ENCODE data around the gene RPL23.

RPL23 gene

DNA sequence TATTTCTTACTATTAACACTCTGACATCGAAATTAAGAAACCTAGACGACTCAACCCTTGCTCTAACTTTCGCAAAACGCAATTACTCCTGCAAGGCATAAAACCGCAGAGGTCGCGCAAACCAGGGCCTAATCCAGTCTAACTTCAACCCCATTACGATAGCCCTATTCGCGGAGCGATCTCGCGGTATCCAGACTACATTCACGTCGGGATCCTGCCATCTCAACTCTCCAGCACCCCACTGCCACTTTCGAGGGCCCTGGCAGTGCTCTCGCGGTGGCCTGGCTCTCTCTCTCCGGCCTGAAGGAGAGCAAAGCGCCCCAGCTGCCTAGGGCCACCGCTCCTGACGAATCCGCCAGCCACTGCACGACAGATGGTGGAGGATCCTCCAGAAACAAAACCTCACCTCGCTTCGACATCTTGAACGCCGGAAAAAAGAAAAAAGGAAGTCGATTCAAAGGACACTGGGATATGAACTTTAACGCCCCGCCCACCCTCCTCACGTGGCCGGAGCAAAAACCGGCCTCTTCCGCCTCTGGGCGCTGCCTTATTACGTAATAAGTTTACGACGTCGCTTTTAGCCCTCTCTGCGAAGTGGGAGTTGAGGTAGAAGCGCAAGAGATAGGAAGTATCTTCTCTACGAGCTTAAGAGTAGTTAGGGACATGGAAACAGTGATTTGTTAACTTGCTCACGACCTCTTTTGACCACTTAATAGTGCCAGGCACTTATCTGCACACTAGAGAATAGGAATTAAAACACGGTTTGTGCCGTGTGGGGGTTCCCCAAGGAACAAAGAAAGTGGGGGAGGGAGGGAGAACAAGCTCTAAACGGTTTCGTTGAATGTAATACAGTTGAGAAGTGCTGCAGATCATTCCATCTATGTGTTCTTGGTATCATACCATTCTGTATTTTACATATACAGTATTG lies at the start of gene RPL23:
RPL23 (minus strand) TSS at position 430 of the 928 bp plus-strand sequence; CDS start at position 419, 11 bp downstream.
- peak; percentile 93 for DNase-seq (ENCODE audit: extremely low spot score)
- POLR2A ChIA-PET, result interaction anchor here (0.6 to 4.9 kb wide), 20 partner anchors 9 to 546 kb away, joined by 3 to 38 read pairs (median 4); partner anchors contain the start of genes CWC25, LASP1 and PSMB3

GRCh38 chr17:38900978-38901656 lies 47.6 kb upstream of the RPL23 start:
- DNase-seq (ENCODE audit: extremely low spot score), result no peak
- TF ChIP-seq CTCF (IDR thresholded peaks at IDR 0.05; ENCODE audit: control extremely low read depth, extremely low read depth, low read depth, missing control alignments), result no peak
- ChIA-PET CTCF (no interaction called here), POLR2A (no interaction called here)

More for the DNA sequence above, at the start of gene RPL23:
- no peak for TF ChIP-seq CTCF (IDR thresholded peaks at IDR 0.05; ENCODE audit: control extremely low read depth, extremely low read depth, low read depth, missing control alignments)
- CTCF ChIA-PET, result interaction anchor here (0.9 to 2.7 kb wide), 4 partner anchors 10 to 118 kb away, joined by 3 to 15 read pairs (median 9); no protein-coding TSS in a partner anchor

DNA sequence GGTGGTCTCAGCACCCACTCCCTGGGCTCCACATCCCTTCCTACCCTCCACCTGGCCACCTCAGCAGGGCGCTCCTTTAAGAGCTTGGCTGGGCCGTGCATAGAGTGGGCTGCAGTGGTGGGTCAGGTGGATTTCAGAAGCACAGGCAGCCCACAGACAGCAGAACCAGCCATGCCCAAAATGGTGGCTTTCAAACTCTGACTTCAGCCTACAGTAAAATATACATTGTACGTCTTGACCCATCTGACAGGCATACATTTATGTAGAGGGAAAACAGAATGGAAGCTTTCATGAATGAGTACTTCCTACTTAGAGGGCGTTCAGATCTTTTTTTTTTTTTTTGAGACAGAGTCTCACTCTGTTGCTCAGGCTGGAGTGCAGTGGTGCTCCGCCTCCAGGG lies 45.9 kb upstream of the RPL23 start:
- CTCF ChIA-PET, result interaction anchor here (0.8 to 3.3 kb wide), 4 partner anchors 14 to 27 kb away, joined by 3 to 9 read pairs (median 4); no protein-coding TSS in a partner anchor
- no peak for DNase-seq (ENCODE audit: extremely low spot score)
- POLR2A ChIA-PET, result interaction anchor here (0.7 to 1.2 kb wide), 2 partner anchors 11 to 30 kb away, joined by 3 to 4 read pairs; partner anchors contain the start of gene LASP1
- no peak for TF ChIP-seq CTCF (IDR thresholded peaks at IDR 0.05; ENCODE audit: control extremely low read depth, extremely low read depth, low read depth, missing control alignments)

DNA sequence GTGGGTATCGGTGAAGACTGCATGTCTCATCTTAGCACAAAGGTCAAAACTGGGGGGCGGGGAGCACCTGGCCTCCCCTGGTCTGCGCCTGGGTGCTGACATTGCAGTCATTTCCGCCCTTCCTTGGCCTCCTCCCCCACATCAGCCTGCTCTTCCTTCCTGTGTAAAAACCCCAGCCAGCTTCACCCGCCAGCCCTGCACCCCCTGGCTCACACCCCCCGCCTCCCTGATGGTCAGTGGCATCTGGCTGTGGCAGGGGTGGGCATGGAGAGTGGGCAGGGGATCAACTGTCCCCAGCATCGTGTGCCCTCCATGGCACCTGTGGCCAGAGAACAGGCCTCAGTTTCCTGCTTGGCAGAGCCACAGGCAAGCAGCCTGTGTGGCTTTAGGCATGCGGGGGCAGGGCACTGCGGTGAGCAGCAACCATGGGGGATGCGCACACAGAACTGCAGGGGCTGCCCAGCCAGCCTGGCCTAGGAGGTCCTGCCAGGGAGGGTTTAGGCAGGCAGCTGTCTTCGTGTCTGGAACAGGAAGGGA lies 45.4 kb upstream of the RPL23 start:
- ChIA-PET CTCF (interaction anchor here (0.8 to 3.3 kb wide), 5 partner anchors 8 to 26 kb away, joined by 3 to 9 read pairs (median 4); no protein-coding TSS in a partner anchor), POLR2A (interaction anchor here (0.7 to 1.4 kb wide), 3 partner anchors 11 to 45 kb away, joined by 3 to 4 read pairs (median 3); partner anchors contain the start of gene LASP1)
- TF ChIP-seq CTCF (IDR thresholded peaks at IDR 0.05; ENCODE audit: control extremely low read depth, extremely low read depth, low read depth, missing control alignments), result no peak
- DNase-seq (ENCODE audit: extremely low spot score), result peak; percentile 95

DNA sequence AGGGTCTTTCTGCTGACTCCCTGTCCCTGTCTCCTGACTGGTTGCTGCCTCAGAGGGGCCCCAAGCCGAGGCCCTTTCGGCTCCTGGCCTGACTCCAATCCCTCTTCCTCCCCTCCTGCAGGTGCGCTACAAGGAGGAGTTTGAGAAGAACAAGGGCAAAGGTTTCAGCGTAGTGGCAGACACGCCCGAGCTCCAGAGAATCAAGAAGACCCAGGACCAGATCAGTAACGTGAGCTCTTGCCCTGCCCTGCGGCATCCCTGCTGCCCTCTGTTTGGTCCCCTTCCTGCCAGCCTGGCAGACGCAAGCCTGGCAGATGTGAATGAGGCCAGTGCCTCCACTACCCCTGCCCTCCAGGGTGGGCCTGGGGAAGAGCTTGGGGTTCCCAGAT lies 44.8 kb upstream of the RPL23 start:
- POLR2A ChIA-PET, result interaction anchor here (1.1 to 1.4 kb wide), 2 partner anchors 29 to 44 kb away, joined by 3 to 4 read pairs; partner anchors contain the start of gene LASP1
- DNase-seq (ENCODE audit: extremely low spot score), result peak; percentile 43
- TF ChIP-seq CTCF (IDR thresholded peaks at IDR 0.05; ENCODE audit: control extremely low read depth, extremely low read depth, low read depth, missing control alignments), result no peak
- CTCF ChIA-PET, result interaction anchor here (1.6 to 3.3 kb wide), 5 partner anchors 9 to 27 kb away, joined by 4 to 9 read pairs (median 5); partner anchors contain the start of gene LASP1NB
